GM18858 (cell line): ENCODE results near the gene SETD4.
"Not testable (repeated sequence)": the region's sequence is repeated elsewhere in the genome, so short reads cannot be mapped to it uniquely, and the experiment has no call there.

Experiments used
- ATAC-seq: cut with Tn5 transposase; IDR thresholded peaks from one replicate; pipeline ENCODE4 v1.9.1; 2021; ENCODE audit not compliant: unreplicated experiment

The SETD4 gene

GRCh38 chr21:36060159-36060921, at the start of gene SETD4:
Gene SETD4, minus strand, starts transcription at chr21:36060526. Its CDS starts 1,638 bp downstream, at chr21:36058888.
- ATAC-seq, result peak; percentile 67

GRCh38 chr21:36109868-36110267, 49.5 kb upstream of the SETD4 start:
- no peak for ATAC-seq

DNA sequence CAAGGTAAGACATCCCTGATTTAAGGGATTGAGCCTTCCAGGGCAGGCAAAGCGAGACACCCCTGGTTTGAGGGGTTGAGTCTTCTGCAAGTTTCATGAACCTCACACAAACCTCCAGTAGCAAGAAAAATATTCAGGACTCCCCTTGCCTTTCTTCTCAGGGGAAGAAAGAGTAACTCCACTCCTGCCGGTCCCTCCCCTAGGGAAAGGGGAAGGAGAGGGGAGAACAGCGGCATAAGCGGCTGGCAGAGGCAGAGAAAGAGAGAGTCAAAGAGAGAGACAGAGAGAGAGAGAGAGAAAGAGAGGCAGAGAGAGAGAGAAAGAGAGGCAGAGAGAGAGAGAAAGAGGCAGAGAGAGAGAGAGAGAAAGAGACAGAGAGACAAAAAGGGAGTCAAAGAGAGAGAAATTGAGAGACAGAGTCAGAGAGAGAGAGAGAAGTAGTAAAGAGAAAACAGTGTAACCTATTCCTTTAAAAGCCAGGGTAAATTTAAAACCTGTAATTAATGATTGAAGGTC, 45.1 kb upstream of the SETD4 start:
- ATAC-seq, result no peak

DNA sequence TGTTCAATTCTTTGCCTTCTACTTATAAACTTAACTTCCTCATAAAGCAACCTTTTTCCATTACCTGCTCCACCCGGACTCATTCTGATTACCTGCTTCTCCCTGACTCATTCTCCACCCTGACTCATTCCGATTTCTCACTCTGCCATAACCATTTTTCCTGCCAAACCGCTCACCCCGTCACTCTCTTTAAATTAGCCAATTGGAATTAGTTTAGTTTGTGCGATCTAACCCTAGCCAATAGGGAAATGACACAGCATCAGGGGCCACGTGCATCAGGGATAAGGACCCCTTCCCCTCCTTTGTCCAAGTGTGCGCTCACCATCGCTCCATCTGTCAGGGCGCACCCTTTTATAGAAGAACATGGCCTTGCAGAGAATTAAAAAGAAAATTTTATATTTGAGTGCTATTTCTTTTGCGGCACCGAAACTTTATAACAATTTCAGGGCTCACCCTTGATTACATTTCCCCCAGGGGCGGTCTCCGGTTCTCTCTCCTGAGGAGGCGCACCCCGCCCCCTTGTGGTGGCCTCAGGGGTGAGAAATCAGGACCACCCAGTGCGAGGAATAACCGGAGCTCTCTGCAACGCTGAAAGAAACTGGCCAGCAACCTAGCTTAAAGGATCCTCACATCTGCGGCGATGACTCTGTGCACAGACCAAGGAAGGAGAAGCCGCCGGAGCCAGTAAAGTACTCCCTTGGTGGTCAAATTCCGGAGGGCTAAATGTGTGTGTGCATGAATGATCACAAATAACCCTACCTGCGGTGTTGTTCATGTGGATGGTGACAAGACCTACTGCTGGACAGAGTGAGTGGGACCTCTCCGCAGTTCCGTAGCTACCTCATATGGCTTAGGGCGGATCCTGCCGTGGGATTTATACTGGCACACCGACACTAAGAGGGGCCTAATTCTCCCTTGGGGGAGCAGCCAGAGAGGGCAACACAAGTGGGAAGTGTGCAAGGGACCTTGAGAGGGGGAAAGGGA, 44.3 kb upstream of the SETD4 start:
- no peak for ATAC-seq

GRCh38 chr21:36103434-36103833, 43.1 kb upstream of the SETD4 start:
- ATAC-seq, result no peak

- no peak for ATAC-seq
Observed at GRCh38 chr21:36100971-36101641, 40.8 kb upstream of the SETD4 start.

DNA sequence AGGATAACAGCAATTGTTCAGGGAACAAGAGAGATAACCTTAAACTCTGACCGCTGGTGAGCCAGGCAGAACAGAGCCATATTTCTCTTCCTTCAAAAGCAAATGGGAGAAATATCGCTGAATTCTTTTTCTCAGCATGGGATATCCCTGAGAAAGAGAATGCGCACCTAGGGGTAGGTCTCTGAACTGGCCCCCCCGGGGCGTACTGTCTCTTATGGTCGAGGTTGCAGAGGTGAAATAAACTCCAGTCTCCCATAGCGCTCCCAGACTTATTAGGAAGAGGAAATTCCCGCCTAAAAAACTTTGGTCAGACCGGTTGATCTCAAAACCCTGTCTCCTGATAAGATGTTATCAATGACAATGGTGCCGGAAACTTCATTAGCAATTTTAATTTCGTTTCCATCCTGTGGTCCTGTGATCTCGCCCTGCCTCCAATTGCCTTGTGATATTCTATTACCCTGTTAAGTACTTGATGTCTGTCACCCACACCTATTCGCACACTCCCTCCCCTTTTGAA, 39.4 kb upstream of the SETD4 start:
- ATAC-seq, result not testable (repeated sequence)

DNA sequence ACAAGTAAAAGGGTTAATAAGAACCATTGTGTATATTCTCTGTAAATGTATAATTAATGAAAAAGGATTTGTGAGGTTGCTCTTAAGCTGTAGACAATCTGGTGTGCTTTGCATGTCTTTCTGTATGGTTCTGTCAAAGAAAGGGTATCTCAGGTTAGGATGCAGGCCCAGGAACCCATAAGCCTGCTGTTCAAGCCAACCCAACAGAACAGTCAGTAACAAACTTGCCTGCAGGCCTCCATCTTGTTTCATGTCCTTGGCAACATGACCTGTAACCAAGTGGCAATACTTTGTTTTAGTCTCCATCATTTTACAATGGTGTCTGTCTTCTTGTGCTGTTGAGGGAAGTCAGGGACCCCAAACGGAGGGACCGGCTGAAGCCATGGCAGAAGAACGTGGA, 38.7 kb upstream of the SETD4 start:
- ATAC-seq, result no peak

- ATAC-seq, result no peak
Observed at GRCh38 chr21:36098182-36098532, 37.8 kb upstream of the SETD4 start.

GRCh38 chr21:36097427-36098181, 37.3 kb upstream of the SETD4 start:
- peak; percentile 55 for ATAC-seq

- no peak for ATAC-seq
Observed at GRCh38 chr21:36096398-36097290, 36.3 kb upstream of the SETD4 start.

DNA sequence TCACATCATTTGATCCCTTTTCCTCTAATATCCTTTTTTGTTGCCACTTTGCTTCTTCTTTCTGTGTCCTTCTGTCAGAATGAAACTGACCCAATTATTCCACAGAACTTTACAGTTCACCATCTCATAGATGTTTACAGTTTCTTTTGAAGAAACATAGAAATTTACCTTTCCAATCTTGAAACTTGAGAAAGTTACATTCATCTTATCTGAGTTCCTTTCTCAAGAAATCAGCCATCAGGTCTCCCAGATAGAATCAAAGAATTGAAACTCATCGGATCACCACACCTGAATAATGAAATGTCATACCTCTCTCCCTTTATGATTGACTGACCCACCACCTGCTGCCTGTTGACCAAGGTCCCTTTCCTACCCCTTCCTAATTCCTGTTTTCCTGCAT, 33.2 kb upstream of the SETD4 start:
- no peak for ATAC-seq

- ATAC-seq, result no peak
Observed at GRCh38 chr21:36092681-36093080, 32.4 kb upstream of the SETD4 start.

- no peak for ATAC-seq
Observed at GRCh38 chr21:36089946-36090345, 29.6 kb upstream of the SETD4 start.

- ATAC-seq, result no peak
Observed at GRCh38 chr21:36087362-36088138, 27.2 kb upstream of the SETD4 start.

DNA sequence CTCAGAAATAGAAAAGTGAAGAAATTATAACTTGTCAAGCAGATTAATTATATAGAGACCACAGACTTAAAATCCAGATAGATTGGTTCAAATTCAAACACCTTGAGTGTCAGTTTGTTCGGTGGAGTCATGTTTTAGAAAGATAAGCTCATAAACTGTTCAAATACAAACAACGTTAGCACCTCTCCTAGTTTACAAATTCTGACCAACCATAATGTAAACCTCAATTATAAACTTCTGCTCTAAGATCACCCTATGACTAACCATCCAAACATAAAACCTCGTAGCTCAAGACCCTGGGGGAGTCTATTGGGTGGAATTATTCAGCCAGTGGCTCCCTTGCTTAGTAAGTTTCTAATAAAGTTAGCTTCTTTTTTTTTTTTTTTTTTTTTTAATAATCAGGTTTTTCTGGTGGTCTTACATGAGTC, 21.9 kb upstream of the SETD4 start:
- ATAC-seq, result no peak

DNA sequence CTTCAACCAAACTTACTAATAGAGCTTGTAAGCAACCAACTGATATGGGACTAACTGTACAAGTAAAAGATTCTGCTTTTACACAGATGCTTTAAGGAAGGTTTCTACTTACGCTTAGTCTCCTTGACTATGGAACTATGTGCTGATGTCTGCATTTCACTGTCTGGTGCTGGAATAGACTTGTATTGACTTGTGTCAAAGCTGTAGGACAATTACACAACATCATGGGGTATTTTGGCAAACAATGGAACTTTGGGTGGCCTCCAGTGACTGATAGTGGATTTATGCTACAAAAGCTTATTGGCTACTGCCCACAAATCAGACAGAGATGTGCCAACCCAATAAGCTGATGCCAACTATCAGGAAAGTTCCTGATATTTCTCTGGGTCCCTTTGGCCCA, 20.1 kb upstream of the SETD4 start:
- ATAC-seq, result no peak

DNA sequence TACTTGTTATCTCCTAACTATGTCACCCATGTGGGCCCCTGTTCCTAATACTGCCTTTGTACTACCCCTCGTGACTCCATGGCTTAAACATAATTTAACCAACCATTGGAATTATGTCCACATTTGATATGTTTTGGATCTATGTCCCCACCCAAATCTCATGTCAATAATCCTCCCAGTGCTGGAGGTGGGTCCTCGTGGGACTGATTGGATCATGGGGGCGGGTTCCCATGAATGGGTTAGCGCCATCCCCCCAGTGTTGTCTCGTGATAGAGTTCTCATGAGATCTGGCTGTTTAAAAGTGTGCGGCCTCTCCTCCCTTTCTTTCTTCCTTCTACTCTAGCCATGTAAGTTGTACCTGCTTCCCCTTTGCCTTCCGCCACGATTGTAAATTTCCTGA, 19.3 kb upstream of the SETD4 start:
- no peak for ATAC-seq
